GM19099 (cell line): ENCODE results near the gene FOXK1.

ENCODE experiments used
- POLR2A ChIP-seq: IDR thresholded peaks from 3 replicates; pipeline ENCODE4 v1.6.1; 2011; ENCODE audit warnings: low read depth; ENCODE audit not compliant: insufficient read length; ENCODE audit errors: extremely low read depth

FOXK1 gene

GRCh38 chr7:4768597-4769569 lies 86.8 kb downstream of the FOXK1 start:
- TF ChIP-seq POLR2A, result no peak

DNA sequence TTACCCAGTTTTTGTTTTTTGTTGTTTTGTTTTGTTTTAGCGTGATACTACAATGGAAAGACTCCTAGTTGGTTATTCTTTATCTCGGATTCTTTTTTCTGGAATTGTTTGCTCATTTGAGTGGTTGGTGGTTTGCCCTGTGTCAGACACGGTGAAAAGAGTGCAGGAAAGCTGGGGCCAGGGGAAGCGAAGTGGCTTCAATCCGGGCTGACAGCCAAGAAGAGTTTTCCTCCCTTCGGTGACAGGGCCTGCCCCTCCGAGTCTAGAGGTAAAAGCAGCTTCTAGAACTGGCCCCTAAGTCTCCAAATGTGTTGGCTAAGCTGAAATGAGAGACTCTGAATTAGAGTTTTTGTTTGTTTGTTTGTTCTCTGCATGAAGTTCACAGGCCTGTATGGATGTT lies 87.7 kb downstream of the FOXK1 start:
- TF ChIP-seq POLR2A, result no peak

DNA sequence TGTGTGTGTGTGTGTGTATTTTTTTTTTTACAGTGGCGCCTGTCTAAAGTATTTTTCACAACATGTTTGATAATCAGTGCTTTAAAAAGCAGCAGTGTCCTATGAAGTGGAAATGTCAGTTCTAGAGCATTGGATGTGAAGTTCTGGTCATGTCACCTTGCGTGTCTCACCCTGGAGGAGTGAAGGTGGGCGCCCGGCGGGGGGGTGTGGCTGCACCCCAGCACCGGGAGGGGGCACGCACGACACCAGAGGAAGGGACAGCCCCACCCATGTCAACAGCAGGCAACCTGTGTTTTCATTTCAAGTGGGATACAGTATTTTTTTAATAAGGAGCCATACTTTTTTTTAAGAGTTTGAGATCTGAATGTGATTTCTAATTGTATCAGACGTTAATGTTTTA lies 88.8 kb downstream of the FOXK1 start:
- TF ChIP-seq POLR2A, result no peak

GRCh38 chr7:4771737-4772136 lies 89.6 kb downstream of the FOXK1 start:
- TF ChIP-seq POLR2A, result no peak

GRCh38 chr7:4772306-4772705 lies 90.2 kb downstream of the FOXK1 start:
- TF ChIP-seq POLR2A, result no peak

GRCh38 chr7:4774007-4774406 lies 91.9 kb downstream of the FOXK1 start:
- no peak for TF ChIP-seq POLR2A

DNA sequence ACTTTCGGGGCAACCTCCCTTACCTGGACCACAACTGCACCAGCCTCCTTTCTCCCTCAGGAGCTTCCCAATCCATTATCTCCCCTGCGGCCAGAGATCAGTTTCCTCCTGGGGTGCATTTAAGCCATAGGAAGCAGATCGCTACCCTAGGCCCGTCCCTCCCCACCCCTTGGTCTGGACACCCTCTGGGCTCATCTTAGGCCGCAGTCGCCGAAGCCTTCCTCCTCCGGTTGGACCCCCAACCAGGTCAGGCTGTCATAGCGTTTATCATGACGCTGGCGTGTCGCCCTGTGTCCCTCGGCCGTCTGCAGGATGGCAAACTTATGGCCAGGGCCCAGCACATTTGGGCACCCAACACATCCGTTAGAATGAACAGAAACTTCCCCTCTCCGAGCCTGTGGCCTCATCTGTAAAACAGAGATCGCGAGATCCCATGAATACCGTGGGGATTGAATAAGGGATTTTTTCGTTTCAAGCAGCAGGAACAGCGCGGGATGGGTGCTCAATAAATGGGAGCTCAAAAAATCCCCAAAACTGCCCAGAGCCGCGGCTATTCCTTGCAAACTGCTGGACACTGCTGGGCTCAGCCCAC lies 92.7 kb downstream of the FOXK1 start:
- no peak for TF ChIP-seq POLR2A

DNA sequence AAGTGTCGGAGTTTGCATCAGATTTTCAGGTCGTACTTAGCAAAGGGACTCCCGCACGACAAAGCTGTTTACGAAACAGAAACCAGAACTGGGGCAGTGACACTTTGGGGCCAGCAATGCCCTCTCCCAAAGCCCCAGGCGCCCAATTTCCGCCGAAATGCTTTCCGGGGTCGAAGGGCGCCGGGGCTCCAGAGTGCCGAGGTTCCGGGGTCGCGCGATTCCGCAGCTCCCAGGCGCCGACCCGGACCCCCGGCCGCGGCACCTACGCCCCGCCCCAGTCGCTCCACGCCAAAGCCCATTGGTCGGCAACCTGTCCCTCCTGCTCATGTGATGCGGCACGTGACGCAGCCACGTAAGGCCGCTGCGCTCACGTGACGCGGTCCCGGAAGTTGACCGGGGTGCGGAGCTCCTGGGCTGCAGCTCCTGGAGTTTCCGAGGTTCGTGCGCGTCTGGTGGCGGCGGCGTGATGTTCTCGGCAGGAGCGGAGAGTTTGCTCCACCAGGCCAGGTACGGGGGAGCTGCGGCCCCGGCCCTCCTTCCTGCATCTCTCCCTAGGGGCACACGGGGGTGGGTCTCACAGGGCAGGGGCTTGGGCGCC lies 93.3 kb downstream of the FOXK1 start, which contains the start of gene AP5Z1:
TSS of gene AP5Z1 (plus strand) at position 374 of the 598 bp plus-strand sequence. CDS start at position 467, 93 bp downstream.
- peak; percentile 93 for TF ChIP-seq POLR2A

DNA sequence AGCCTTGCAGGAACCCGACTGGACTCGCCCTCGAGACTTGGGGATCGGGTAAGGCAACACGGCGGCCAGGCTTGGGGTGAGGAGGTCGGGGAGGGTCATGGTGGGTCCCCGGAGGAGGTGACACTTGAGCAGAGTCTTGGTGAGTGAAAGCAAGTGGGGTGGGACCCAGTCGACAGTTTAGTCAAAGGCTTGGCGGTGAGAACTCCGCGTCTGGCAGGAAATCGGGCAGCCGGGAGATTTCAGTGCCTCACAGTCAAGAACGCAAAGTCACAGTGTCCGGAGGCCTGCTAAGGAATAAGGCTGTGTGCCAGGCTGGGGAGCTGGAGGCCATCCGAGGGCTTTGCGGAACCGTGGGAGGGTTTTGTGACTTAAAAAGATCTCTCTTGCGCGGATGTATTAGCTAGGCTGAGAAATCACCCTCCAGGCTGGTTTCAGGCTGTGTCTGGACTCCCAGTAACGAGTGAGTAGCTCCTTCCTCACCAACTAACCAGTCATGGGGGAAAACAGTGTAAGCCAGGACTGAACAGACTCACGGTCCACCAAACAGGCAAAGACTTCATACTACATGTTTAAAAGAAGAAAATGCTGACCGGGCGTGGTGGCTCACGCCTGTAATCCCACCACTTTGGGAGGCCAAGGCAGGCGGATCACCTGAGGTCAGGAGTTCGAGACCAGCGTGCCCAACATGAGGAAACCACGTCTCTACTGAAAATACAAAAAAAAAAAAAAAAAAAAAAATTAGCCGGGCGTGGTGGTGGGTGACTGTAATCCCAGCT lies 93.9 kb downstream of the FOXK1 start:
- TF ChIP-seq POLR2A, result no peak

DNA sequence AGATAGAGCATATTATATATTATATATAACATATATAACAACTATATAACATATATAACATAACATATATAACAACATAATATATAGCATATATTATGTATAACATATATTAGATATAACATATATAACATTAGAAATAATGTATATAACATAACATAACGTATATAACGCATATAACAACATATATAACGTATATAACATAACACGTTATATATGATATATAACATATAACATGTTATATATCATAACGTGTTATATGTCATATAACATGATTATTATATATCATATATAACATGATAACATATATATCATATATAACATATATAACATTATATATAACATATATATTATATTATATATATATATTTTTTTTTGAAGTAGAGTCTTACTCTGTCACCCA lies 97.0 kb downstream of the FOXK1 start:
- TF ChIP-seq POLR2A, result no peak

GRCh38 chr7:4781366-4782069 lies 99.4 kb downstream of the FOXK1 start:
- TF ChIP-seq POLR2A, result no peak

DNA sequence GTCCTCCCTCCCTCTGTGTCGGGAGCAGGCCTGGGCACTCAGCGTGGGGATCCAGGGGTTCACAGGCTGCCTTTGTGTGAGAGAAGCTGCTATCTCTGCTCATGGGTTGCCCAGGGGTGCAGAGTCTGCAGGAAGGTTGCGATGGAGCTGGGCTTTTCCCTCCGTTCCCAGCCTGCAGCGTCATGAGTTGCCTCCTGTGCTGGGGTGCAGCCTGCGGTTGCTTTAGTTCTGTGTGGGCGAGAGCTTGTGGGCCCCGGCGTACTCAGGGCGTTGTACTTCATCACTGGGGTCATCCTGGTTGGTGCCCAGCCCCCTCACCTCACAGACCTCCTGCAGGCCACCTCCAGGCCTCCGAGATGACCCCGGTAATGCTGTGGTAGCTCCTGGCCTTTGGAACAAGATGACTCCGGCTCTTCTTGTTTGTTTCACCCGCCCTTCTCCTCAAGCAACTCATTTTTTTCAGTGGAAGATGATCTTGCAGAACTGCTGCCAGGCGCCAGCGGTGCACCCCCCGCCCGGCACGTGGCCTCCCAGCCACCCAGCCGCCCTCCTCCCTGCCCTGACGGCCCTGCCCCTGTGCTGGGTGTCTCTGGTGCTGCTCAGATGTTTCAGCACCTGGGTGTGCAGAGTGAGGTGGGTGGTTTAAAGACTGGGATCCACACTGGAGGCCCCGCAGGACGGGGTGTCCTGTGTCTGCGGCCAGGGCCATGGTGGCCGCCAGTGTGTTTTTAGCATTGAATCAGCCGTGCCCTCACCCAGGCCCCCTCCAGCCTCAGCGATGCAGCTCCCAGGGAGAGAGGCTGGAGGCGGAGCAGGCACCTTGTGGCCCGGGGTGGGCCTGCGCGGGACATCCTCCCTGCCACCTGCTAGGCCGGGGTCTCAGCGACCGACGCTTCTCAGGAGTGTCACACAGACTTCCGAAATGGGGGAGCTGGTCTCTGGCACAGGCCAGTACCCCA lies 100.5 kb downstream of the FOXK1 start:
- TF ChIP-seq POLR2A, result no peak

GRCh38 chr7:4783292-4783652 lies 101.2 kb downstream of the FOXK1 start:
- no peak for TF ChIP-seq POLR2A
